ENCODE results near the gene VIPR1.

Gene VIPR1

GRCh38 chr3:42502429-42503250, at the start of gene VIPR1:
VIPR1 (plus strand) TSS chr3:42502643; CDS start chr3:42502736, 93 bp downstream.
- Histone ChIP-seq H3K4me1 (ENCODE audit: insufficient read depth, low read length) (peaks cover 9% of the 10 kb centered on the region; the same call in 1 of the 2 replicates), H3K9ac (ENCODE audit: low read depth, low read length) (peak within 1 kb of the TSS; percentile 52; the same call in 1 of the 2 replicates), H3K9me3 (ENCODE audit: control insufficient read depth, insufficient read depth, low read length) (no peaks in the 10 kb centered on the region)

GRCh38 chr3:42456211-42456610, 46.2 kb upstream of the VIPR1 start:
- H3K36me3 ChIP-seq (ENCODE audit: insufficient read depth, low read length) = no peaks in the 10 kb centered on the region
- no peaks in the 10 kb centered on the region for H3K9me3 ChIP-seq (ENCODE audit: control insufficient read depth, insufficient read depth, low read length)
- 0 out of 2 replicates have a peak, but pooled peaks cover 3% of the 10 kb centered on the region for H3K4me1 ChIP-seq (ENCODE audit: insufficient read depth, low read length)
- H3K9ac ChIP-seq (ENCODE audit: low read depth, low read length) = no peak overlapping the region

More at GRCh38 chr3:42502429-42503250, at the start of gene VIPR1:
- no peaks in the 10 kb centered on the region for H3K36me3 ChIP-seq (ENCODE audit: insufficient read depth, low read length)

- Histone ChIP-seq H3K4me1 (ENCODE audit: insufficient read depth, low read length) (no peaks in the 10 kb centered on the region), H3K36me3 (ENCODE audit: insufficient read depth, low read length) (no peaks in the 10 kb centered on the region), H3K9ac (ENCODE audit: low read depth, low read length) (no peak overlapping the region), H3K9me3 (ENCODE audit: control insufficient read depth, insufficient read depth, low read length) (no peaks in the 10 kb centered on the region)
Observed at GRCh38 chr3:42459151-42459550, 43.3 kb upstream of the VIPR1 start.

- Histone ChIP-seq H3K9ac (ENCODE audit: low read depth, low read length) (no peak overlapping the region), H3K4me1 (ENCODE audit: insufficient read depth, low read length) (no peaks in the 10 kb centered on the region)
Observed at GRCh38 chr3:42461762-42462161, 40.7 kb upstream of the VIPR1 start.

GRCh38 chr3:42463093-42463492, 39.4 kb upstream of the VIPR1 start:
- H3K4me1 ChIP-seq (ENCODE audit: insufficient read depth, low read length) = no peaks in the 10 kb centered on the region
- H3K9me3 ChIP-seq (ENCODE audit: control insufficient read depth, insufficient read depth, low read length) = no peaks in the 10 kb centered on the region
- H3K36me3 ChIP-seq (ENCODE audit: insufficient read depth, low read length) = no peaks in the 10 kb centered on the region
- H3K9ac ChIP-seq (ENCODE audit: low read depth, low read length) = no peak overlapping the region

More at GRCh38 chr3:42461762-42462161, 40.7 kb upstream of the VIPR1 start:
- Histone ChIP-seq H3K9me3 (ENCODE audit: control insufficient read depth, insufficient read depth, low read length) (no peaks in the 10 kb centered on the region), H3K36me3 (ENCODE audit: insufficient read depth, low read length) (no peaks in the 10 kb centered on the region)

GRCh38 chr3:42468111-42468510, 34.3 kb upstream of the VIPR1 start:
- no peaks in the 10 kb centered on the region for H3K36me3 ChIP-seq (ENCODE audit: insufficient read depth, low read length)
- no peaks in the 10 kb centered on the region for H3K4me1 ChIP-seq (ENCODE audit: insufficient read depth, low read length)
- H3K9ac ChIP-seq (ENCODE audit: low read depth, low read length) = no peak overlapping the region
- H3K9me3 ChIP-seq (ENCODE audit: control insufficient read depth, insufficient read depth, low read length) = no peaks in the 10 kb centered on the region

GRCh38 chr3:42472555-42472954, 29.9 kb upstream of the VIPR1 start:
- no peak overlapping the region for H3K9ac ChIP-seq (ENCODE audit: low read depth, low read length)
- H3K9me3 ChIP-seq (ENCODE audit: control insufficient read depth, insufficient read depth, low read length) = no peaks in the 10 kb centered on the region
- H3K4me1 ChIP-seq (ENCODE audit: insufficient read depth, low read length) = no peaks in the 10 kb centered on the region
- H3K36me3 ChIP-seq (ENCODE audit: insufficient read depth, low read length) = no peaks in the 10 kb centered on the region

GRCh38 chr3:42473083-42473932, 29.1 kb upstream of the VIPR1 start:
- H3K36me3 ChIP-seq (ENCODE audit: insufficient read depth, low read length) = no peaks in the 10 kb centered on the region
- no peaks in the 10 kb centered on the region for H3K9me3 ChIP-seq (ENCODE audit: control insufficient read depth, insufficient read depth, low read length)
- H3K9ac ChIP-seq (ENCODE audit: low read depth, low read length) = no peak overlapping the region
- no peaks in the 10 kb centered on the region for H3K4me1 ChIP-seq (ENCODE audit: insufficient read depth, low read length)

GRCh38 chr3:42476225-42477125, 26.0 kb upstream of the VIPR1 start:
- H3K9me3 ChIP-seq (ENCODE audit: control insufficient read depth, insufficient read depth, low read length) = no peaks in the 10 kb centered on the region
- H3K4me1 ChIP-seq (ENCODE audit: insufficient read depth, low read length) = no peaks in the 10 kb centered on the region
- no peak overlapping the region for H3K9ac ChIP-seq (ENCODE audit: low read depth, low read length)
- no peaks in the 10 kb centered on the region for H3K36me3 ChIP-seq (ENCODE audit: insufficient read depth, low read length)

- Histone ChIP-seq H3K4me1 (ENCODE audit: insufficient read depth, low read length) (no peaks in the 10 kb centered on the region), H3K9me3 (ENCODE audit: control insufficient read depth, insufficient read depth, low read length) (no peaks in the 10 kb centered on the region), H3K9ac (ENCODE audit: low read depth, low read length) (no peak overlapping the region), H3K36me3 (ENCODE audit: insufficient read depth, low read length) (no peaks in the 10 kb centered on the region)
Observed at GRCh38 chr3:42477696-42478095, 24.7 kb upstream of the VIPR1 start.

GRCh38 chr3:42478830-42479229, 23.6 kb upstream of the VIPR1 start:
- no peaks in the 10 kb centered on the region for H3K4me1 ChIP-seq (ENCODE audit: insufficient read depth, low read length)
- H3K36me3 ChIP-seq (ENCODE audit: insufficient read depth, low read length) = no peaks in the 10 kb centered on the region
- no peak overlapping the region for H3K9ac ChIP-seq (ENCODE audit: low read depth, low read length)
- no peaks in the 10 kb centered on the region for H3K9me3 ChIP-seq (ENCODE audit: control insufficient read depth, insufficient read depth, low read length)

- no peaks in the 10 kb centered on the region for H3K36me3 ChIP-seq (ENCODE audit: insufficient read depth, low read length)
- peaks cover 6% of the 10 kb centered on the region; the same call in 1 of the 2 replicates for H3K4me1 ChIP-seq (ENCODE audit: insufficient read depth, low read length)
- H3K9me3 ChIP-seq (ENCODE audit: control insufficient read depth, insufficient read depth, low read length) = no peaks in the 10 kb centered on the region
- H3K9ac ChIP-seq (ENCODE audit: low read depth, low read length) = no peak overlapping the region
Observed at GRCh38 chr3:42486814-42487565, 15.5 kb upstream of the VIPR1 start.

GRCh38 chr3:42488687-42489086, 13.8 kb upstream of the VIPR1 start:
- Histone ChIP-seq H3K4me1 (ENCODE audit: insufficient read depth, low read length) (peaks cover 6% of the 10 kb centered on the region; the same call in 1 of the 2 replicates), H3K36me3 (ENCODE audit: insufficient read depth, low read length) (no peaks in the 10 kb centered on the region), H3K9me3 (ENCODE audit: control insufficient read depth, insufficient read depth, low read length) (no peaks in the 10 kb centered on the region), H3K9ac (ENCODE audit: low read depth, low read length) (no peak overlapping the region)

All from ES-I3 (cell line).